Ascending aorta (tissue), 2 donors: ENCODE data around the gene PSME2. TPM values are rescaled to one million over a fixed set of nuclear protein-coding genes. Genes with fewer than 3 reads are reported as not detected.

Experiments
- DNase-seq, 2 donors: peaks; one replicate each; pipeline ENCODE4 v3.0.0-alpha.2; 2019; ENCODE audit warnings: low spot score in 2 of 2
- H3K27ac ChIP-seq, 2 donors: fragments of 200-600 bp; sonication (generic); one replicate each; pipeline ENCODE4 v1.5.1; 2016 to 2017; ENCODE audit warnings: mild to moderate bottlenecking in 1 of 2
- H3K27me3 ChIP-seq: fragments of 200-600 bp; sonication (generic); one replicate; pipeline ENCODE4 v1.5.1; 2017
- H3K36me3 ChIP-seq, 2 donors: fragments of 200-600 bp; sonication (generic); one replicate each; pipeline ENCODE4 v1.5.1; 2016
- H3K4me1 ChIP-seq, 2 donors: fragments of 200-600 bp; sonication (generic); one replicate each; pipeline ENCODE4 v1.5.1; 2016 to 2017; ENCODE audit warnings: mild to moderate bottlenecking in 1 of 2
- H3K4me3 ChIP-seq, 2 donors: fragments of 200-600 bp; sonication (generic); one replicate each; pipeline ENCODE4 v1.5.1; 2016 to 2017; ENCODE audit warnings: mild to moderate bottlenecking in 1 of 2
- H3K9me3 ChIP-seq, 2 donors: fragments of 200-600 bp; sonication (generic); one replicate each; pipeline ENCODE4 v1.5.1; 2016
- intact Hi-C: fragments of 100-400 bp; cut with DNase I; formaldehyde crosslinking; loops from one replicate; pipeline ENCODE4 v1.15.1; 2023
- total RNA-seq: library from RNA; depleted of rRNA; stranded (reverse); fragments of >200 nt; gene quantifications from one replicate; pipeline ENCODE4 v1.1.0, GENCODE V29; 2016
- TF ChIP-seq, protein P1 (sequence below), 3 experiments: fragments of 200-600 bp in 2 of 3; fragments of 450-650 bp in 1 of 3; sonication (generic) in 2 of 3; IDR thresholded peaks; one replicate each; pipeline ENCODE4 v1.5.1; 2016 to 2019; ENCODE audit warnings: antibody characterized with exemption in 3 of 3, mild to moderate bottlenecking in 1 of 3, moderate library complexity in 1 of 3

PSME2 gene
- total RNA-seq, 1 donor from 2014 or later: 100 TPM

GRCh38 chr14:24135834-24136683 lies 10.4 kb downstream of the PSME2 start, which contains the start of gene PSME1:
PSME1 (plus strand) TSS chr14:24136194; CDS start chr14:24136263, 69 bp downstream.
- intact Hi-C loops: loop anchor here (1.0 kb wide), 2 partner anchors 21 to 25 kb away; partner anchors contain the start of gene IRF9
- H3K4me1 ChIP-seq: peaks cover 5 to 27% of the 10 kb centered on the region in 2 donors

DNA sequence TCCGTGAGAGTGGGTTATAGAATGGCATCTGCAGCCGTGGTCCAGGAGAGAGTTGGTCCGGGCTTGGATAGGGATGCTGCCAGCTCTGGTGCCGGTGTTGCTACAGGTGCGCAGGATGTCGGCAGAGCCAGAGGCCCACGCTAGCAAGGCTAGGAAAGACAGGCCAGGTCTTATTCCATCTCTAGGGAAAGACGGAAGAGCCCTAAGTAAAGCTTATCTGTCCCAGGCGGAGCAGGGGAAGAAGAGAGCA lies 10.9 kb downstream of the PSME2 start:
- Histone ChIP-seq H3K9me3 (no peaks in the 10 kb centered on the region), H3K27ac (peak overlapping the region; percentile 80 to 91), H3K36me3 (peaks cover 11 to 18% of the 10 kb centered on the region in 2 donors), H3K4me1 (peaks cover 5 to 27% of the 10 kb centered on the region in 2 donors), H3K4me3 (peak overlapping the region; percentile 82 to 96), H3K27me3 (no peaks in the 10 kb centered on the region)
- intact Hi-C loops: no loop called here
- TF ChIP-seq, protein P1, sequence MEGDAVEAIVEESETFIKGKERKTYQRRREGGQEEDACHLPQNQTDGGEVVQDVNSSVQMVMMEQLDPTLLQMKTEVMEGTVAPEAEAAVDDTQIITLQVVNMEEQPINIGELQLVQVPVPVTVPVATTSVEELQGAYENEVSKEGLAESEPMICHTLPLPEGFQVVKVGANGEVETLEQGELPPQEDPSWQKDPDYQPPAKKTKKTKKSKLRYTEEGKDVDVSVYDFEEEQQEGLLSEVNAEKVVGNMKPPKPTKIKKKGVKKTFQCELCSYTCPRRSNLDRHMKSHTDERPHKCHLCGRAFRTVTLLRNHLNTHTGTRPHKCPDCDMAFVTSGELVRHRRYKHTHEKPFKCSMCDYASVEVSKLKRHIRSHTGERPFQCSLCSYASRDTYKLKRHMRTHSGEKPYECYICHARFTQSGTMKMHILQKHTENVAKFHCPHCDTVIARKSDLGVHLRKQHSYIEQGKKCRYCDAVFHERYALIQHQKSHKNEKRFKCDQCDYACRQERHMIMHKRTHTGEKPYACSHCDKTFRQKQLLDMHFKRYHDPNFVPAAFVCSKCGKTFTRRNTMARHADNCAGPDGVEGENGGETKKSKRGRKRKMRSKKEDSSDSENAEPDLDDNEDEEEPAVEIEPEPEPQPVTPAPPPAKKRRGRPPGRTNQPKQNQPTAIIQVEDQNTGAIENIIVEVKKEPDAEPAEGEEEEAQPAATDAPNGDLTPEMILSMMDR (IDR thresholded peaks at IDR 0.05): no peak
- no peak for DNase-seq

More at GRCh38 chr14:24135834-24136683, 10.4 kb downstream of the PSME2 start, which contains the start of gene PSME1:
- no peaks in the 10 kb centered on the region for H3K27me3 ChIP-seq
- TF ChIP-seq, protein P1 (IDR thresholded peaks at IDR 0.05): peak in 1 of 3 experiments; percentile 16
- peak; percentile 66 to 94 for DNase-seq
- H3K9me3 ChIP-seq: no peaks in the 10 kb centered on the region
- H3K27ac ChIP-seq: peak within 1 kb of the TSS; percentile 80 to 91
- H3K4me3 ChIP-seq: peak within 1 kb of the TSS; percentile 82 to 96
- H3K36me3 ChIP-seq: peaks cover 11 to 18% of the 10 kb centered on the region in 2 donors

DNA sequence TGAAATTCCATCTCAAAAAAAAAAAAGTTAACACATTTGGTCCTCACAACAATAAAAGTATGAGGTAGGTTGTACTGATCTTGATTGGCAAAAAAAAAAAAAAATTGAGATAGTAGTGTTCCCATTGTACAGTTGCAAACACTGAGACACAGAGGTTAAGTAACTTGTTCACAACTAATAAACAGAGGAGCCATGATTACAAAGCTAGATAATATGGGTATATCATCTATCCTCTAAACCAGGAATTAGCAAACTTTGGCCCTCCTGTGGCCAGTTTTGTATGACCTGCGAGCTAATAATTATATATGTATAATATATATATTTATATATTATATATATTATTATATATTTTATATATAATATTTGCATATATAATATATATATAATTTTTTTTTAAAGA lies 12.7 kb downstream of the PSME2 start:
- DNase-seq: no peak
- peaks cover 5 to 15% of the 10 kb centered on the region in 2 donors for H3K4me1 ChIP-seq
- no peak overlapping the region for H3K4me3 ChIP-seq
- TF ChIP-seq, protein P1 (IDR thresholded peaks at IDR 0.05): no peak
- no peaks in the 10 kb centered on the region for H3K9me3 ChIP-seq
- peaks cover 11 to 13% of the 10 kb centered on the region in 2 donors for H3K36me3 ChIP-seq
- intact Hi-C loops: no loop called here
- H3K27me3 ChIP-seq: no peaks in the 10 kb centered on the region
- no peak overlapping the region for H3K27ac ChIP-seq

GRCh38 chr14:24132976-24133375 lies 13.4 kb downstream of the PSME2 start:
- Histone ChIP-seq H3K27me3 (no peaks in the 10 kb centered on the region), H3K4me1 (peaks cover 5 to 15% of the 10 kb centered on the region in 2 donors), H3K4me3 (no peak overlapping the region), H3K36me3 (peaks cover 4 to 5% of the 10 kb centered on the region in 2 donors), H3K27ac (no peak overlapping the region), H3K9me3 (no peaks in the 10 kb centered on the region)
- intact Hi-C loops: no loop called here
- DNase-seq: no peak
- TF ChIP-seq, protein P1 (IDR thresholded peaks at IDR 0.05): no peak

DNA sequence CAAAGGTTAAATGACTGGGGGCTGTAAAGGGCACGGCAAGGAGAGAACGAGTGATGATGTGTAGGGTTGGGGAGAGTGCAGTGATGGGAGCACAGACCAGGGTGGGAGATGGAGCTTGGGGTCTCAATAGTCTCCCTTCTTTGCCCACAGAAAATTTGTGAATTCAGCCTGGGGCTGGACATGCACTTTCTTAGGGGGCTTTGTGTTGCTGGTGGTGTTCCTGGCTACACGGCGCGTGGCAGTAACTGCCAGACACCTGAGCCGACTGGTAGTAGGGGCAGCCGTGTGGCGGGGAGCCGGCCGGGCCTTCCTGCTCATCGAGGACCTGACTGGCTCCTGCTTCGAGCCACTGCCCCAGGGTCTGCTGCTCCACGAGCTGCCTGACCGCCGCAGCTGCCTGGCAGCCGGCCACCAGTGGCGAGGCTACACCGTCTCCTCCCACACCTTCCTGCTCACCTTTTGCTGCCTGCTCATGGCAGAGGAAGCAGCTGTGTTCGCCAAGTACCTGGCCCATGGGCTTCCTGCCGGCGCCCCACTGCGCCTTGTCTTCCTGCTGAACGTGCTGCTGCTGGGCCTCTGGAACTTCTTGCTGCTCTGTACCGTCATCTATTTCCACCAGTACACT lies 14.2 kb downstream of the PSME2 start:
- no peak for DNase-seq
- intact Hi-C loops: no loop called here
- TF ChIP-seq, protein P1 (IDR thresholded peaks at IDR 0.05): no peak
- Histone ChIP-seq H3K27me3 (no peaks in the 10 kb centered on the region), H3K36me3 (no peaks in the 10 kb centered on the region), H3K27ac (no peak overlapping the region), H3K4me1 (peaks cover 5 to 14% of the 10 kb centered on the region in 2 donors), H3K9me3 (no peaks in the 10 kb centered on the region), H3K4me3 (no peak overlapping the region)
